Glomerular endothelial cell (primary cell): ENCODE results near the gene PIGQ. TPM values are rescaled to one million over a fixed set of nuclear protein-coding genes. Genes with fewer than 3 reads are reported as not detected.

Experiments used
- DNase-seq: peaks from one replicate; pipeline ENCODE4 v3.0.0-alpha.2; 2011; ENCODE audit warnings: low read depth, low spot score; ENCODE audit errors: extremely low read depth
- total RNA-seq: library from RNA; depleted of rRNA; stranded (reverse); fragments of >200 nt; gene quantifications from 2 replicates; pipeline ENCODE4 v1.2.3, GENCODE V29; 2015

Gene PIGQ
- total RNA-seq, 1 donor from 2014 or later, result 69.5 TPM

GRCh38 chr16:625117-625976, 55.6 kb downstream of the PIGQ start:
- DNase-seq, result no peak

- DNase-seq, result no peak
These were observed 56.4 kb downstream of the PIGQ start for GRCh38 chr16:625977-626765.

GRCh38 chr16:626787-627453, 57.2 kb downstream of the PIGQ start:
- peak; percentile 42 for DNase-seq

GRCh38 chr16:627454-628239, 57.9 kb downstream of the PIGQ start:
- no peak for DNase-seq

- DNase-seq, result no peak
These were observed 58.7 kb downstream of the PIGQ start for GRCh38 chr16:628321-629061.

- DNase-seq, result no peak
These were observed 59.5 kb downstream of the PIGQ start for GRCh38 chr16:629185-629832.

- DNase-seq, result no peak
These were observed 60.1 kb downstream of the PIGQ start for GRCh38 chr16:629833-630248.

- no peak for DNase-seq
These were observed 60.6 kb downstream of the PIGQ start for GRCh38 chr16:630249-630814.

GRCh38 chr16:630815-631405, 61.1 kb downstream of the PIGQ start, which contains the start of gene WFIKKN1:
WFIKKN1 (plus strand) TSS chr16:630985; CDS start chr16:631254, 269 bp downstream.
- no peak for DNase-seq

- DNase-seq, result no peak
These were observed 62.1 kb downstream of the PIGQ start for GRCh38 chr16:631808-632358.

GRCh38 chr16:632486-633335, 62.9 kb downstream of the PIGQ start:
- DNase-seq, result no peak

- no peak for DNase-seq
These were observed 63.7 kb downstream of the PIGQ start for GRCh38 chr16:633336-634050.

Other genes with a start within 250 kb of the PIGQ start
- 24.0 and 28.5 TPM in 2 replicates for gene AXIN1, start 217.2 kb upstream of the PIGQ start, total RNA-seq
- 112 and 144 TPM in 2 replicates for gene MRPL28, start 199.4 kb upstream of the PIGQ start, total RNA-seq
- 162 and 197 TPM in 2 replicates for gene PGAP6, start 188.0 kb upstream of the PIGQ start, total RNA-seq
- 147 and 203 TPM in 2 replicates for gene NME4, start 172.8 kb upstream of the PIGQ start, total RNA-seq
- 29.1 and 35.9 TPM in 2 replicates for gene DECR2, start 168.1 kb upstream of the PIGQ start, total RNA-seq
- 41.2 and 53.8 TPM in 2 replicates for gene RAB11FIP3, start 144.3 kb upstream of the PIGQ start, total RNA-seq
- 57.0 and 72.5 TPM in 2 replicates for gene CAPN15, start 42.3 kb upstream of the PIGQ start, total RNA-seq
- not detected in 2 replicates for gene PRR35, start 9.6 kb upstream of the PIGQ start, total RNA-seq
- gene NHLRC4, start 3.0 kb upstream of the PIGQ start, total RNA-seq, result 2.7 and 3.3 TPM in 2 replicates
- 17.6 and 25.1 TPM in 2 replicates for gene RAB40C, start 20.1 kb downstream of the PIGQ start, total RNA-seq
- 0.06 TPM in 1 of 2 replicates, not detected in the other for gene WFIKKN1, start 61.0 kb downstream of the PIGQ start, total RNA-seq
- gene METTL26, start 66.3 kb downstream of the PIGQ start, total RNA-seq, result 163 and 315 TPM in 2 replicates
- 24.1 and 25.7 TPM in 2 replicates for gene MCRIP2, start 71.9 kb downstream of the PIGQ start, total RNA-seq
- 17.4 and 21.2 TPM in 2 replicates for gene WDR90, start 79.4 kb downstream of the PIGQ start, total RNA-seq
- gene RHOT2, start 98.2 kb downstream of the PIGQ start, total RNA-seq, result 48.3 and 78.9 TPM in 2 replicates
- 0.34 and 1.6 TPM in 2 replicates for gene RHBDL1, start 105.7 kb downstream of the PIGQ start, total RNA-seq
- gene STUB1, start 110.4 kb downstream of the PIGQ start, total RNA-seq, result 159 and 240 TPM in 2 replicates
- gene JMJD8, start 114.4 kb downstream of the PIGQ start, total RNA-seq, result 60.4 and 70.8 TPM in 2 replicates
- gene WDR24, start 120.4 kb downstream of the PIGQ start, total RNA-seq, result 9.9 and 12.5 TPM in 2 replicates
- gene FBXL16, start 135.8 kb downstream of the PIGQ start, total RNA-seq, result 1.6 TPM in 2 replicates
- 54.4 and 134 TPM in 2 replicates for gene METRN, start 145.2 kb downstream of the PIGQ start, total RNA-seq
- 45.4 and 53.0 TPM in 2 replicates for gene ANTKMT, start 151.2 kb downstream of the PIGQ start, total RNA-seq
- 0.41 and 3.9 TPM in 2 replicates for gene CCDC78, start 156.5 kb downstream of the PIGQ start, total RNA-seq
- gene HAGHL, start 157.1 kb downstream of the PIGQ start, total RNA-seq, result 8.2 and 12.8 TPM in 2 replicates
- 33.7 and 34.3 TPM in 2 replicates for gene CIAO3, start 171.0 kb downstream of the PIGQ start, total RNA-seq
- gene MSLN, start 190.8 kb downstream of the PIGQ start, total RNA-seq, result 2.1 and 2.4 TPM in 2 replicates
- gene RPUSD1, start 218.4 kb downstream of the PIGQ start, total RNA-seq, result 35.9 and 42.1 TPM in 2 replicates
- 7.3 and 24.3 TPM in 2 replicates for gene CHTF18, start 218.7 kb downstream of the PIGQ start, total RNA-seq
- gene GNG13, start 230.8 kb downstream of the PIGQ start, total RNA-seq, result not detected in 2 replicates